ENCODE measurements around the gene UIMC1.

The UIMC1 gene

GRCh38 chr5:176934309-176934930 lies 72.2 kb downstream of the UIMC1 start:
- peaks cover 5 to 24% of the 10 kb centered on the region in 2 donors for H3K4me1 Mint-ChIP-seq (ENCODE audit: low read depth in 2 of 2)
- H3K27ac Mint-ChIP-seq = peak overlapping the region in 1 of 2 donors; percentile 5
- peaks cover 49% of the 10 kb centered on the region for H3K36me3 Mint-ChIP-seq (ENCODE audit: insufficient read depth)
- H3K4me3 Mint-ChIP-seq = no peak overlapping the region
- no peaks in the 10 kb centered on the region for H3K27me3 Mint-ChIP-seq
- peak; percentile 17 for ATAC-seq (replicated peaks)
- no peaks in the 10 kb centered on the region for H3K9me3 Mint-ChIP-seq
- no peak for DNase-seq

GRCh38 chr5:176929654-176930053 lies 76.9 kb downstream of the UIMC1 start:
- Mint-ChIP-seq H3K27ac (no peak overlapping the region), H3K36me3 (ENCODE audit: insufficient read depth) (peaks cover 50% of the 10 kb centered on the region), H3K4me1 (ENCODE audit: low read depth in 2 of 2) (peaks cover 0 to 20% of the 10 kb centered on the region in 2 donors), H3K9me3 (no peaks in the 10 kb centered on the region), H3K27me3 (no peaks in the 10 kb centered on the region), H3K4me3 (no peak overlapping the region)
- no peak for ATAC-seq (replicated peaks)
- DNase-seq = no peak

- H3K4me3 Mint-ChIP-seq = no peak overlapping the region
- DNase-seq = no peak
- H3K36me3 Mint-ChIP-seq (ENCODE audit: insufficient read depth) = peaks cover 51% of the 10 kb centered on the region
- H3K9me3 Mint-ChIP-seq = no peaks in the 10 kb centered on the region
- no peak overlapping the region for H3K27ac Mint-ChIP-seq
- H3K4me1 Mint-ChIP-seq (ENCODE audit: low read depth in 2 of 2) = peaks cover 2 to 25% of the 10 kb centered on the region in 2 donors
- ATAC-seq (replicated peaks) = no peak
- no peaks in the 10 kb centered on the region for H3K27me3 Mint-ChIP-seq
Observed at GRCh38 chr5:176927562-176927961, 79.0 kb downstream of the UIMC1 start.

- H3K27ac Mint-ChIP-seq = no peak overlapping the region
- ATAC-seq (replicated peaks) (no peak), DNase-seq (no peak)
- H3K9me3 Mint-ChIP-seq = no peaks in the 10 kb centered on the region
- peaks cover 6 to 29% of the 10 kb centered on the region in 2 donors for H3K4me1 Mint-ChIP-seq (ENCODE audit: low read depth in 2 of 2)
- no peak overlapping the region for H3K4me3 Mint-ChIP-seq
- H3K27me3 Mint-ChIP-seq = no peaks in the 10 kb centered on the region
- H3K36me3 Mint-ChIP-seq (ENCODE audit: insufficient read depth) = peaks cover 25% of the 10 kb centered on the region
Observed at GRCh38 chr5:176922817-176923216, 83.8 kb downstream of the UIMC1 start.

- Mint-ChIP-seq H3K27ac (no peak overlapping the region), H3K4me3 (no peak overlapping the region), H3K9me3 (no peaks in the 10 kb centered on the region), H3K4me1 (ENCODE audit: low read depth in 2 of 2) (peaks cover 6 to 29% of the 10 kb centered on the region in 2 donors), H3K27me3 (no peaks in the 10 kb centered on the region), H3K36me3 (ENCODE audit: insufficient read depth) (peaks cover 16% of the 10 kb centered on the region)
- DNase-seq = no peak
- no peak for ATAC-seq (replicated peaks)
Observed at GRCh38 chr5:176921714-176922113, 84.9 kb downstream of the UIMC1 start.

- H3K27me3 Mint-ChIP-seq = no peaks in the 10 kb centered on the region
- DNase-seq (no peak), ATAC-seq (replicated peaks) (no peak)
- H3K4me1 Mint-ChIP-seq (ENCODE audit: low read depth in 2 of 2) = peaks cover 8 to 19% of the 10 kb centered on the region in 2 donors
- no peaks in the 10 kb centered on the region for H3K9me3 Mint-ChIP-seq
- H3K4me3 Mint-ChIP-seq = no peak overlapping the region
- H3K36me3 Mint-ChIP-seq (ENCODE audit: insufficient read depth) = peaks cover 19% of the 10 kb centered on the region
- peak overlapping the region in 1 of 2 donors; percentile 26 for H3K27ac Mint-ChIP-seq
Observed at GRCh38 chr5:176918613-176919012, 88.0 kb downstream of the UIMC1 start.

- Mint-ChIP-seq H3K4me3 (no peak overlapping the region), H3K36me3 (ENCODE audit: insufficient read depth) (peaks cover 10% of the 10 kb centered on the region), H3K27me3 (no peaks in the 10 kb centered on the region), H3K27ac (peak overlapping the region in 1 of 2 donors; percentile 2), H3K9me3 (no peaks in the 10 kb centered on the region), H3K4me1 (ENCODE audit: low read depth in 2 of 2) (peaks cover 6 to 11% of the 10 kb centered on the region in 2 donors)
- ATAC-seq (replicated peaks) (no peak), DNase-seq (no peak)
Observed at GRCh38 chr5:176916337-176916736, 90.2 kb downstream of the UIMC1 start.

GRCh38 chr5:176915906-176916305 lies 90.7 kb downstream of the UIMC1 start:
- peaks cover 10% of the 10 kb centered on the region for H3K36me3 Mint-ChIP-seq (ENCODE audit: insufficient read depth)
- peaks cover 4 to 7% of the 10 kb centered on the region in 2 donors for H3K4me1 Mint-ChIP-seq (ENCODE audit: low read depth in 2 of 2)
- DNase-seq (no peak), ATAC-seq (replicated peaks) (no peak)
- H3K9me3 Mint-ChIP-seq = no peaks in the 10 kb centered on the region
- H3K4me3 Mint-ChIP-seq = no peak overlapping the region
- peak overlapping the region in 1 of 2 donors; percentile 23 for H3K27ac Mint-ChIP-seq
- no peaks in the 10 kb centered on the region for H3K27me3 Mint-ChIP-seq

- no peaks in the 10 kb centered on the region for H3K9me3 Mint-ChIP-seq
- DNase-seq (no peak), ATAC-seq (replicated peaks) (no peak)
- H3K27ac Mint-ChIP-seq = no peak overlapping the region
- H3K4me3 Mint-ChIP-seq = no peak overlapping the region
- H3K27me3 Mint-ChIP-seq = no peaks in the 10 kb centered on the region
- peaks cover 2 to 4% of the 10 kb centered on the region in 2 donors for H3K4me1 Mint-ChIP-seq (ENCODE audit: low read depth in 2 of 2)
- peaks cover 35% of the 10 kb centered on the region for H3K36me3 Mint-ChIP-seq (ENCODE audit: insufficient read depth)
Observed at GRCh38 chr5:176912115-176912514, 94.5 kb downstream of the UIMC1 start.

GRCh38 chr5:176908675-176909368 lies 97.8 kb downstream of the UIMC1 start:
- no peak for ATAC-seq (replicated peaks)
- no peak for DNase-seq
- Mint-ChIP-seq H3K9me3 (no peaks in the 10 kb centered on the region), H3K4me3 (no peak overlapping the region), H3K27me3 (no peaks in the 10 kb centered on the region), H3K36me3 (ENCODE audit: insufficient read depth) (peaks cover 45% of the 10 kb centered on the region), H3K4me1 (ENCODE audit: low read depth in 2 of 2) (no peaks in the 10 kb centered on the region), H3K27ac (peak overlapping the region; percentile 71 to 84)

- DNase-seq (no peak), ATAC-seq (replicated peaks) (no peak)
- Mint-ChIP-seq H3K4me3 (no peak overlapping the region), H3K36me3 (ENCODE audit: insufficient read depth) (peaks cover 45% of the 10 kb centered on the region), H3K27ac (no peak overlapping the region), H3K4me1 (ENCODE audit: low read depth in 2 of 2) (no peaks in the 10 kb centered on the region), H3K9me3 (no peaks in the 10 kb centered on the region), H3K27me3 (no peaks in the 10 kb centered on the region)
Observed at GRCh38 chr5:176906796-176907195, 99.8 kb downstream of the UIMC1 start.

GRCh38 chr5:176906126-176906525 lies 100.5 kb downstream of the UIMC1 start:
- ATAC-seq (replicated peaks) = no peak
- no peak for DNase-seq
- no peak overlapping the region for H3K4me3 Mint-ChIP-seq
- H3K27me3 Mint-ChIP-seq = no peaks in the 10 kb centered on the region
- H3K4me1 Mint-ChIP-seq (ENCODE audit: low read depth in 2 of 2) = peaks cover 0 to under 1% of the 10 kb centered on the region in 2 donors
- peaks cover 45% of the 10 kb centered on the region for H3K36me3 Mint-ChIP-seq (ENCODE audit: insufficient read depth)
- H3K9me3 Mint-ChIP-seq = no peaks in the 10 kb centered on the region
- peak overlapping the region in 1 of 2 donors; percentile 11 for H3K27ac Mint-ChIP-seq

- Mint-ChIP-seq H3K4me1 (ENCODE audit: low read depth in 2 of 2) (peaks cover 9 to 11% of the 10 kb centered on the region in 2 donors), H3K4me3 (no peak overlapping the region), H3K36me3 (ENCODE audit: insufficient read depth) (peaks cover 34% of the 10 kb centered on the region), H3K9me3 (no peaks in the 10 kb centered on the region), H3K27ac (no peak overlapping the region), H3K27me3 (no peaks in the 10 kb centered on the region)
- DNase-seq (no peak), ATAC-seq (replicated peaks) (no peak)
Observed at GRCh38 chr5:176904276-176904675, 102.3 kb downstream of the UIMC1 start.
